ENCODE measurements around the gene PIK3R3.
"Not testable (repeated sequence)": the region's sequence is repeated elsewhere in the genome, so short reads cannot be mapped to it uniquely, and the experiment has no call there.

PIK3R3 gene

GRCh38 chr1:46102769-46103476, 29.5 kb downstream of the PIK3R3 start:
- DNase-seq (ENCODE audit: low spot score), result no peak

- DNase-seq (ENCODE audit: low spot score), result no peak
These were observed 33.2 kb downstream of the PIK3R3 start for GRCh38 chr1:46099215-46099614.

- DNase-seq (ENCODE audit: low spot score), result no peak
These were observed 34.3 kb downstream of the PIK3R3 start for GRCh38 chr1:46098027-46098712.

- DNase-seq (ENCODE audit: low spot score), result no peak
These were observed 35.3 kb downstream of the PIK3R3 start for GRCh38 chr1:46097149-46097472.

GRCh38 chr1:46096269-46097148, 35.9 kb downstream of the PIK3R3 start:
- no peak for DNase-seq (ENCODE audit: low spot score)

GRCh38 chr1:46095110-46095509, 37.3 kb downstream of the PIK3R3 start:
- not testable (repeated sequence) for DNase-seq (ENCODE audit: low spot score)

GRCh38 chr1:46094471-46095005, 37.9 kb downstream of the PIK3R3 start:
- no peak for DNase-seq (ENCODE audit: low spot score)

- DNase-seq (ENCODE audit: low spot score), result not testable (repeated sequence)
These were observed 38.6 kb downstream of the PIK3R3 start for GRCh38 chr1:46093832-46094231.

GRCh38 chr1:46087891-46088290, 44.5 kb downstream of the PIK3R3 start:
- no peak for DNase-seq (ENCODE audit: low spot score)

- no peak for DNase-seq (ENCODE audit: low spot score)
These were observed 45.9 kb downstream of the PIK3R3 start for GRCh38 chr1:46086576-46086975.

- no peak for DNase-seq (ENCODE audit: low spot score)
These were observed 47.6 kb downstream of the PIK3R3 start for GRCh38 chr1:46084553-46085451.

- no peak for DNase-seq (ENCODE audit: low spot score)
These were observed 48.9 kb downstream of the PIK3R3 start for GRCh38 chr1:46083579-46083978.

- DNase-seq (ENCODE audit: low spot score), result no peak
These were observed 50.8 kb downstream of the PIK3R3 start for GRCh38 chr1:46081619-46082018.

GRCh38 chr1:46081206-46081605, 51.2 kb downstream of the PIK3R3 start:
- DNase-seq (ENCODE audit: low spot score), result no peak

- no peak for DNase-seq (ENCODE audit: low spot score)
These were observed 52.2 kb downstream of the PIK3R3 start for GRCh38 chr1:46080257-46080656.

GRCh38 chr1:46077644-46078043, 54.8 kb downstream of the PIK3R3 start:
- DNase-seq (ENCODE audit: low spot score), result no peak

- DNase-seq (ENCODE audit: low spot score), result no peak
These were observed 56.1 kb downstream of the PIK3R3 start for GRCh38 chr1:46076343-46076742.

GRCh38 chr1:46072975-46073374, 59.5 kb downstream of the PIK3R3 start:
- DNase-seq (ENCODE audit: low spot score), result no peak

GRCh38 chr1:46070164-46070814, 62.1 kb downstream of the PIK3R3 start:
- DNase-seq (ENCODE audit: low spot score), result no peak

GRCh38 chr1:46068525-46068924, 63.9 kb downstream of the PIK3R3 start:
- DNase-seq (ENCODE audit: low spot score), result no peak

- DNase-seq (ENCODE audit: low spot score), result no peak
These were observed 64.8 kb downstream of the PIK3R3 start for GRCh38 chr1:46067652-46068051.

Data from HuH-7.5 (cell line).